HT-29 (cell line): ENCODE measurements around the gene CRKL. TPM values are rescaled to one million over a fixed set of nuclear protein-coding genes. Genes with fewer than 3 reads are reported as not detected.

Source experiments
- DNase-seq: peaks from one replicate; pipeline ENCODE4 v3.0.0-alpha.2; 2015; ENCODE audit warnings: low spot score
- total RNA-seq: library from RNA; depleted of rRNA; stranded (reverse); fragments of >200 nt; shearing (Covaris generic); gene quantifications from 2 replicates; pipeline ENCODE4 v1.2.3, GENCODE V29; 2014; rRNA removed

Gene CRKL
- total RNA-seq, 1 experiment from 2014 or later, result 77.2 TPM

DNA sequence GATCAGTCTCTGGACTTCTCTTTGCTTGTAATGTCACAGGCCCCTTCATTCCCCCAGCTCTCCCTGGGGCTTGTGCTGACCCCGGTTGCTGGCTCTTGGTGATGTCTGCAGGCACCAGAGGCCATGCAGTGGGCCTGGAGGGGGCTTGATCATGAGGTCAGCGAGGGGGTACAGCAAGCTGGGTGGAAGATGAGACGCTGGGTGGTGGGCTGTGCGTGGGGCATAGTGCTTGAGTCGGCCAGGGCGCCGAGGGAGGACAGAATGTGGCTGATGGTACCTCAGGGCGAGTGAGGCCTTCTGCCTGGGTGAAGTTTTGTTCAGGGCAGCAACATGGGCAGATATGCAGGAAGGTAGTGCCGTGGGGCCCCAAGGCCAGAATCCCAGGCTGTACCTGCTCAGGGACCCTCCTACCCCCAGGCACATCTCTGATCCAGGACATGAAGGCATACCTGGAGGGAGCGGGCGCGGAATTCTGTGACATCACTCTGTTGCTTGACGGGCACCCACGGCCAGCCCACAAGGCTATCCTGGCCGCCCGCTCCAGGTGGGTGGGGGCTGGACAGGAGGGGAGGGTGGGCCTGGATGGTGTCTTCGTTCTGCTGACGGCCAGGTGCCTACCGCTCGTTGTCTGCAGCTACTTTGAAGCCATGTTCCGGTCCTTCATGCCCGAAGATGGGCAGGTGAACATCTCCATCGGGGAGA, 78.3 kb downstream of the CRKL start:
- DNase-seq, result no peak

DNA sequence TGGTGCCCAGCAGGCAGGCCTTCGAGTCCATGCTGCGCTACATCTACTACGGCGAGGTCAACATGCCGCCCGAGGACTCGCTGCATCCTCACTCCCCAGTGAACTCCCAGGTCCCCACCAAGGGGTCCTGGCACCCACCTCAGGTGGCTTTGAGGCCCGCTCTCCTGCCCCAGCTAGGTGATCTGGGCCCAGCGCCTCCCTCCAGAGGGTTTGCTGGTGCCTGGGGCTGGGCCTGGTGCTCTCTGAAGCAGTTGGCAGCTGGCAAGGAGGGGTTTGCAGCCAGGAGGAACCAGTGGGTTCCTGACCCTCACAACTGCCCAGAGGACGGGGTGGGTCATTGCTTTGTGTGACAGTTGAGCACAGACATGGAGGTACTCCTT, 78.8 kb downstream of the CRKL start:
- no peak for DNase-seq

DNA sequence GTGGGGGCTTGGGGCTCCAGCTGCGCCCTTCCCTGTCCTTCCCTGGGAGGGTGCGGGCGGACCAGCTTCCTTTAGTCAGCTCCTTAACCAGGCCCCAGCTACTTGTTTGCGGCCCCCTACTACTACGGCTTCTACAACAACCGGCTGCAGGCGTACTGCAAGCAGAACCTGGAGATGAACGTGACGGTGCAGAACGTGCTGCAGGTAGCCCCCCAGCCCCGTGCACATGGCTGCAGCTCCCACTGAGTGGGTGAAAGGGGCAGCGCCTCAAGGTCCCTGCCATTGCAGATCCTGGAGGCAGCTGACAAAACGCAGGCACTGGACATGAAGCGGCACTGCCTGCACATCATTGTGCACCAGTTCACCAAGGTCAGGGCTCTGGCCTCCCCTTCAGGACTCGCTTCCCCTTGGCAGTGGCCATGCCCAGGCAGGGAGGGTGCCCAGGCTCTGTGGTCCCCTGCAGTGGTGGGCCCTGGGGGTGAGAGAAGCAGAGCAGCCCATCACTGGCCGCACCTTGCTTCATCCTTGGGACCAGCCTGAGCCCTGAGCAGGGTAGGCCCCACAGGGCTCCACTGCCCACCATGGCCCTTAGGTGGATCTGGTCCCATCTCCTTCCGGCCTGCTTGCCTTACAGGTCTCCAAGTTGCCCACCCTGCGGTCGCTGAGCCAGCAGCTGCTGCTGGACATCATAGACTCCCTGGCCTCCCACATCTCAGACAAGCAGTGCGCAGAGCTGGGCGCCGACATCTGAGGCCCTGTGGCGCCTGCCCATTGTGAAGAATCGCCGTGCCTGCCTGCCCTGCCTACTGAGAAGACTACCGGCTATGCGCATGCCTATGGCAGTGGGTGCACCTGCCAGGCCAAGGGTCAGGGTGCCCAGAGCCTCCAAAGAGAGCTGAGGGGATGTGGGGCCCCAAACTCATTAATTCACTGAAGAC, 79.7 kb downstream of the CRKL start:
- DNase-seq, result no peak

DNA sequence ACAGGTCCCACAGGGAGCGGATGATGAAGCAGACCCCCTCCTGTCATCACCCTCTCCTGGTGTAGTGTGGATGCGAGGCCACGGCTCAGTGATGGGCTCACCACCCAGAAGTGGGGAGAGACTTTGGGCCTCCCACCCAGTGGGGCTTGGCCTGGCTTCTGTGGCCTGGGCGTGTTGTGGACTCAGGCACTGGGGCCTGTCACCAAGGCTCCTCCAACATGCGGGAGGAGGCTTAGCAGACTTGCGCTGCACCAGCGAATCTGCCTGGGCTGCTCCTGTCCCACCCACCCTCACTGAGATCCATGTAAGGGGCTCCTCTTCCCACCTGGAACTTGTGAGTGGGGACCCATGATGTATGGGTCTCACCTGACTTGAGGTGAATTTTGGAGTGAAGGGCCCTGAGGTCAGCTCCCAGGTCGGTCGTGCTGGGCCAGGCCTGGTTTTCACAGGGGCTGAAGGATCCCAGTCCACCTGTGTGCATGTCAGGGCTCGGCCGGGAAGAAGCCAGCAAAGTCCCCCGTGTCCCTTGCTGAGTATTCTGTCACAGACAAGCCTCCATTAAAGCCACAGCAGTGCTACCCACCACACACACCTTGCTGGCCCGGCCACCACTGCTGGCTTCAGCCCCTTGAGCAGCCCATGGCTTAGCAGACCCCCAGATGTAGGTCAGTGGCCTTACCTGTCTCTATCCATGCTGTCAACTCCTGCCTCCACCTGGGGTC, 80.5 kb downstream of the CRKL start:
- DNase-seq, result no peak

DNA sequence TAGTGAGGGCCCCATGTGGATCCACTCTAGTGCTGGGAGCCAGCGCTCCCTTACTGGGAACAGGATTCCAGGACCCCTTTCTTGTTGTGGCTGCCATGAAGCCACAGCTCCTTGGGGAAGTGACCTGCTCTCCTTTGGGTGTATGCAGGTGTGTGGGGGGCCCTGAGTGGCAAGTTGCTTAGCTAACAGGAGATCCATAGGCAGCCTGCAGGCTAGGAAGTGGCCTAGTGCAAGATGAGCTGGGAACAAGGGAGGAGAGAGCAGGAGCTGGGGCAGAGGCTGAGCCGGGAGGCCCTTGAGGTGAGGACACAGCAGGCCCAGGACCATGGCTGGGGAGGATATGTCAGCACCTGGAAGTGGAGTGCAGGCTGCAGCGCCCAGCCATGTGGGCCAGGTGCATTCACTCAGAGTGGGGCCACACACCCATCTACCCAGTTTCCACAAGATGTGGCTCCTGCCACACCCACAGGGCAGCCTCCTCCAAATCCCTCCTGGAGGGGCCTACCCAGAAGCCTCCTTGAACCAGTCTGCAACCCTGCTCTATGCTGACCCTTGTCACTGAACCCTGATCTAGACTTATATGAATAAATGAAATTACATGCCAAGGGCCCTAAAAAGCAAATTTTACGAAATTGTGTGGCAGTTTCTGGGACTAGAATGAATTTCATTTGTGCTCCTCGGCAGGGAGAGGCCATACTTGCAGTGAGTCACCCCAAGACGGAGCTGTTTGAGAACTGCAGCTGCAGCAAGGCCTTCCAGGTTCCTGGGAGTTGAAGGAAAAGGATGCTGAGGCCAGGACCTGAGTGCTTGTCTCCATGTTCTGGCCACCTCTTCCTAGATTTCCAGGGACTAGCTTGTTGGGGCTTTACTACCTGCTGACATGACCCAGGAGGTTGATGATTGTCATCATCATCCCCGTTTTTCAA, 81.5 kb downstream of the CRKL start:
- no peak for DNase-seq

DNA sequence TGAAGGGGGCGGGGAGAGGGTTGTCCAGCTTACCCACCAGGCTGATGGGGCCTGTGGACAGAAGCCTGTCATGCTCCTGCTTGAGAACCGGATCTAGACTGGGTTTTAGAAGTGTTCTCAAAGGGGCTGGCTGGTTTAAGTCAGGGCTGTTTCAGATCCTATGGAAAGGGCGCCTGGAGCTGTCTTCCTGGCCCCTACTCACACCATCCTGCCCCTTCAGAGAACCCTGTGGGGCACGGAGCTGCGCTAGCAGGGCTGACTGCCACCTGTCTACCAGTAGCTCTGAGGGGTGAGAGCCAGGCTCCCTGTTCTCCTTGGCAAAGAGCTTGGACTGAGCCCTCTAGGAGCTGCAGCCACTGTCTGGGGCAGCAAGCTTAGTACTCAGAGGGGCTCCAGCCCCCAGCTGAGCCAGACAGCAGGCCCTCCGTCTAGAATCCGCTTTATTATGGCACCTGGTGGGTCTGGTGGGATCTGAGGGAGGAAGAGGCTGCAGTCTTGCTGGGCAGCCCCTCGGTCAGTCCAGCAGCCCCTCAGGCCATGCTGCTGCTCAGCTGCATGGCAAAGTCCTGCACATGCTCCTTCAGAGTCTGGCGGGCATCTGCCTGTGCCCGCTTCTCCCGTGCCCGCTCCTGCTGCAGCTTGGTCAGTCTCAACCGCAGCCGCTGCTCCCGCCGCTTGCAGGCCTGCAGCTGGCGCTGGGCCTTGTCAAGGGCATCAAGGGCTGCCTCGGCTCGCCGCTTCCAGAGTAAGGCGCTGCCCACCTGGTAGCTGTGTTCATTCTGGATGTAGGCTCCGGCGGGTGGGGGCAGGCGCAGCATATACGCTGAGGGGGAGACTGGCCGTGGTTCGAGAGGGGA, 82.4 kb downstream of the CRKL start:
- no peak for DNase-seq

DNA sequence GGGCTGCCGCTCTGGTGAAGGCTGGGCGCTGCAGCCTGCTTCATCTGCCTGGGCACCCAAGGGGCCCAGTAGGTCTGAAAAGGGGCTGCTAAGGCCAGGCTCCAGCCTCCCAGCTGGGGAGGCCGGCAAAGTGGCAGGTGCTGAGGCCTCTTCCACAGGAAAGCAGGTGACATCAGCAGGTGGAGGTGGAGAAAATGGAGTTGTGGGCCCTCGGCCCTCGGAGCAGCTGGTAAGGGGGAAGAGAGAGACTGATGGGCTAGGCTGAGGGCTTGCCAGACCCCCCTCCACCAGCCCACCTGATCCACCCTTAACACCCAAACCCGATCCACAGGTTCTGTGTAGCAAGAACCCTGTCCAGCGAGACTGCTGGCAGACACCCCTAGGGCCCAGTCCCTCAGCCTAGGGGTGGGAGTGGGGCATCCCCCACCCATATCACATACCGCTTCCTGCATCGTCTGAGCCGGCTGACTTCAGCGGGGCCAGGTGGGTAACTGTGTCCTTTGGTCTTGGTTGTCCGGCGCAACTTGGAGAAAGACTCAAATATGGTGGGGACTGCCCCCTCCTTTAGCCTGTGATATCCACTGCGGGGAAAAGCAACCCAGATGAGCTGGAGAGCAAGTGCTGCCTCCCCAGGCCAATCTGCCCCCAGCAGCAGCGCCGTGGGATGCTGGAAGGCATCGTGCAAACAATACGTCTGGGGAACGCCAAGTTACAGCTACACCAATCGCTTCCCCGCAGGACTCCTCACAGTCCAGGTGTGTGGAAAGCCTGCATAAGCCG, 83.2 kb downstream of the CRKL start:
- DNase-seq, result peak; percentile 3

DNA sequence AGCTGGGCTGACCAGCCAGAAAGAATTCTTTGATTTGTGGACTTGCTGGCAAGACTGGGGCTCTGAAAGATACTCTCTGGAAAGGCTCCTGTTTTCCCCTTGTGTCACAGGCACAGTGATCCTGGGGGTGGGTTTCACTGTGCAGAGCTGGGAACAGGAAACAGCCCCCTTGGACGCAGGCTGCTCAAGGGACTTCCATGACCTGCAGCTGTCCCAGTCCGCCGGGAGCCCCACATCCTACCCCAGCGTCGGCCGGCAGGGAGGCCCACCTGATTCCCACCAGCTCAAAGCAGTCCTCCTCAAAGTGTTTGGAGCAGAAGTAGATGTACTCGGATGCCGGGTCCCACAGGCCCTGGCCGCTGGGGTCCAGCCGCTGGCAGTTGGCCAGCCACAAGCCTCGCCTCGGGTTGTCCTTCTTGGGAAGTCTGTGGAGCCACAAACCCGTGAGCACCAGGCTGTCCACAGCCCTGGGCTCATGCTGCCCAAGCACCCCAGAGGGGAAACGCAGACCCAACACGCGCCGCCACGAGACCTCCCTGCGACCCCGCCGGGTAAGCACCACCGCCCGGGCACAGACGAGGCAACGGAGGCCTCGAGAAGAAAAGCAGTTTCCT, 83.9 kb downstream of the CRKL start:
- peak; percentile 10 for DNase-seq

DNA sequence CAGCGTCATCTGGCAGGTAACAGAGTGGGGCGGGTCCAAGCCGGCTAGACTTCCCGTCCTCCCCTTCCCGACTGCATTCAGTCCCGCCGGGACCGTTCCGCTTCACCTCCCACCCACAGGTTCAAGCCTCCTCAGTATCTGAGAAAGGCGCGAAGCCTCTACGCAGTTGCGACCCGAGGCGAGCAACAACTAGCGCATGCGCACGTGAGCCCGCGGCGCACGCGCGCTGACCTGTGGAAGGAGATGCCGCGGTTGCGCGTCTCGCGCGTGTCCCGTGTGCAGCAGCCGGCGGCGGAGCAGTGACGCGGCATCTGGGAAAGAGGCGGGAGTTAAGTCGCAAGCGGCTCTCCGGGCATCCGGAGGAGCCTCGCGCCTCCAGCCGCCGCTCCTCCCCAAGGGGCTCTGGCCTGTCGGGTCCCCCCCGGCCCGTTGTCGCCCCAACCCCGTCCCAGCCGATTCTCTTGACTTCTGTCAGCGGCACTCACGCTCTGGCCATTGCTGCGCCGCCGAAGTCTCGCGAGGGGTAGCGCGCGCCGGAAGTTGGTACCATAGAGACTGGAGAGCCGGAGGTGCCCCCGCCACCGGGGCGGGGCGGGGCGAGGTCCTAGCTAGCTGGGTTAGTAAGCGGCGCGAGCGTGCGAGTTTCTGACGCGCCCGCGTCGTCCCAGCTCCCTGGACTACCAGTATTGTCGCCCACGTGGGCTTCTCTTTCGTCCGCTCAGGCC, 84.6 kb downstream of the CRKL start, which contains the start of gene THAP7:
Gene THAP7 (minus strand): TSS at position 518 of the 725 bp plus-strand sequence. CDS start 207 bp downstream, at position 311.
- DNase-seq, result peak; percentile 90

Other genes starting within 250 kb of the CRKL start
- gene SERPIND1, start 143.3 kb upstream of the CRKL start, total RNA-seq, result not detected in 2 replicates
- 69.9 and 127 TPM in 2 replicates for gene PI4KA, start 58.6 kb upstream of the CRKL start, total RNA-seq
- gene SNAP29, start 58.4 kb upstream of the CRKL start, total RNA-seq, result 23.5 and 26.9 TPM in 2 replicates
- gene AIFM3, start 49.8 kb downstream of the CRKL start, total RNA-seq, result 30.9 and 41.7 TPM in 2 replicates
- 27.5 and 35.1 TPM in 2 replicates for gene LZTR1, start 64.9 kb downstream of the CRKL start, total RNA-seq
- 60.1 and 75.4 TPM in 2 replicates for gene THAP7, start 84.7 kb downstream of the CRKL start, total RNA-seq
- 1.0 and 1.5 TPM in 2 replicates for gene P2RX6, start 97.8 kb downstream of the CRKL start, total RNA-seq
- not detected in 2 replicates for gene SLC7A4, start 115.2 kb downstream of the CRKL start, total RNA-seq
- gene LRRC74B, start 128.5 kb downstream of the CRKL start, total RNA-seq, result 0.13 TPM in 1 of 2 replicates, not detected in the other